GM19452 (cell line): ENCODE measurements around the gene ARMH4.

Experiments used
- ATAC-seq: cut with Tn5 transposase; IDR thresholded peaks from one replicate; pipeline ENCODE4 v1.9.1; 2021; ENCODE audit not compliant: unreplicated experiment

ARMH4 gene

GRCh38 chr14:58060077-58060476 is 91.9 kb downstream of the ARMH4 start:
- ATAC-seq, result no peak

DNA sequence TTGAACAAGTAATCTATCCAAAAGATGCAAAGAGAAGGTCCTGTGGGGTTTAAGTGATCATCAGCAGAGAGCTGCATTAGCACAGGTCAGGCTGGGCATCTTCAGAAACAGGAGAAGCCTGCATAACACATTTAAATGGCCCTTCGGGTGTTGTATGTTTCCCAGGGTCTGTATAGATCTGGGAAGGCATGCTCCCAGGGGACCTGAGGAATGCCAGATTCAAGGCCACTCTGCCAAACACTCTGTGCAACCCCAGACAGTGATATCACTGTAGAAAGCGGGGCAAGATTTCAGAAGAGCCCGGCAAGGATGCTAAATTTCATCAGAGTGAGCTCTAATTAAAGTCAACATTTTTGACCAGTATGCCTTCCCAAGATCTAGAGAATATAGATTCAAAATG is 92.9 kb downstream of the ARMH4 start:
- ATAC-seq, result no peak

DNA sequence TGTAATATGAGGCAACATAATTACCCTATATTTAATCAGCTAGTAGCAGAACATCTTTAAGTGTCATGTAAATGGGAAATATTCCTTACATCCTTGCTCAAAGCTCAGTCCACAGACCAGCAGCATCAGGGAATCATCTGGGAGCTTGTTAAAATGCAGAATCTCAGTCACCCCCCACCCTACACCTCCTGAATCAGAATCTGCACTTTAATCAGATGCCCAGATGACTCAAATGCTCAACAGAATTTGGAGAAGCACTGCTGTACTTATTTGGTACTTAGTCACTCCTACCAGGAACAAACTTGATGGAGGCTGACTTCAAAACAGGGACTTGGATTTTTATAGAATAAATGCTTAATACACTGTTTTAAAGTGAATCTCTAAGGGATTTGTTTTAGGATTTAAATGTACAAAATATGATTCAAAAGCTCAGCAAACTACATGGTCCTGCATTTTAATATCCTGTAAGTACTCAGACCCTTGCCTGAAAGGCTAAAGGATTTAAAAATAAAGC is 96.5 kb downstream of the ARMH4 start:
- no peak for ATAC-seq

DNA sequence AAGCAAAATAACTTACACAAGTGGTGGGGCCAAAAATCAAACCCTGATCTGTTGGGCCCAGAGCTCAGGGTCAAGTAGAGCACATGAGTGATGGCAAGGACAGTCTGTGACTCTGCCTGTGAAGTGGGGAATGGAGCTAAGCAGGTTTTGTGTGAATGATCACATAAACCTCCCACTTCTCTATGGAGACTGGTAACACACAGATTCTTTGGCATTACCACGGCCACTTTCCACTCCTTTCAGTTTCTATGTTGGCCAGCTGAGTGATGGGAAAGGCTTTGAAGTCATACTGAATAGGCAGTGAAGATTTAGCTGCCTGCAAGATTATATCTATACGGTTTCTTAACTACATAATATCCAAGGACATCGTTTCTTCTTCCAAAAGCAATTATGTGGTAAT is 97.9 kb downstream of the ARMH4 start:
- ATAC-seq, result no peak

GRCh38 chr14:58048219-58048618 is 103.8 kb downstream of the ARMH4 start:
- ATAC-seq, result no peak

GRCh38 chr14:58027904-58028303 is 124.1 kb downstream of the ARMH4 start:
- no peak for ATAC-seq

- no peak for ATAC-seq
These were observed 125.0 kb downstream of the ARMH4 start for GRCh38 chr14:58026967-58027366.

DNA sequence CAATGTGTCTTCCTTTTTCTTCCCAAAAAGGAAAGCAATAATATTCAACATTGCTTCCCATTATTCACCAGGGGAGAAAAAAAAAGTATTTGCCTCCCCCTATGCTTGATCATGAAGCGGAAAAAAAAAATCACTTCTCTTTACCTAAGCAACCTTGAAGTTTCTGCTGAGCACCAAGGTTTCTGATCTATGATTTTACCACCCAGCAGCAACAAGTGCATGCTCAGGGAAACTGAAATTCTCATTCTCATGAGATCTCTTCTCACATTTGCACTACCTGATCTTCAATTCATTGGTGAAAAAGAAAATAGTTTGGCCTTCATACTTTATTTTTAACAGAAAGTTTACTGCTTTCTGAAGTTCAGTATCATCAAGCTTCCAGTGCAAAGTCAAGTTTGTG is 125.8 kb downstream of the ARMH4 start:
- ATAC-seq, result no peak

GRCh38 chr14:58014778-58015177 is 137.2 kb downstream of the ARMH4 start:
- ATAC-seq, result no peak

DNA sequence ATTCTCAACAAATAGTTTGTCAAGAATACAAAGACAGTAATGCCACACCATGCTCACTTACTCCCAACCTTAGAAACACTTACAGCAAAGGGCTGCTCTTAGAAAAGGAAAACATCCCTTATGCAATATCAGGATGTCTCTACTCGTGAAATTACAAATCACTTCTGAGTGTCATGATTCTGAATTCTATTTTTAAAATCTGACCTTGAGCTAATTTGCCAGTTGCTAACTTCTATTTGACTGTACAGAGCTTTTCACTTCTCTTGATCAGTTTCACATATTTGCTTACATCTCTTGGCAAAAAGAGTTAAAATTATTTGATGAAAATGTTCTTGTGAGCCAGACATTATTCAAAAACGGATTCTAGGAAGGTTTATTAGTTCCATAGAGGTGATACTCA is 149.4 kb downstream of the ARMH4 start:
- no peak for ATAC-seq

GRCh38 chr14:57999979-58000378 is 152.0 kb downstream of the ARMH4 start:
- no peak for ATAC-seq

- no peak for ATAC-seq
These were observed 152.5 kb downstream of the ARMH4 start for GRCh38 chr14:57999471-57999870.

DNA sequence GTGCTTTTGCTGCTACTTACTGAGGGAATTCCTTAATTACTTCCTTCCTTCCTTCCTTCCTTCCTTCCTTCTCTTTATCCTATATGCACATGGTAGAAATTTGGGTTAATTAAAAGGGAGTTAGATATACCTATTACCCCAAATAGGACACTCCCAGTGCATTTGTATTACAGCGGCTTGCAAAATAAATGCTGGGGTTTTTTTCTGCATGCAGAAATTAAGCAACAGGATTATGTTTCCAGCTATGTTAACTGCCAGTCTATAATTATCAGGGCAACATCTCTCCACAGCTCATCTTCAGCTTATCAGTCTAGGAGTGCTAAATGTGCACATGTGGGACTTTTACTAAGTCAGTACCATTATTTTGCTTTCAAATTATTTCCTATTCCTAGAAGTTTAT is 153.2 kb downstream of the ARMH4 start:
- no peak for ATAC-seq

DNA sequence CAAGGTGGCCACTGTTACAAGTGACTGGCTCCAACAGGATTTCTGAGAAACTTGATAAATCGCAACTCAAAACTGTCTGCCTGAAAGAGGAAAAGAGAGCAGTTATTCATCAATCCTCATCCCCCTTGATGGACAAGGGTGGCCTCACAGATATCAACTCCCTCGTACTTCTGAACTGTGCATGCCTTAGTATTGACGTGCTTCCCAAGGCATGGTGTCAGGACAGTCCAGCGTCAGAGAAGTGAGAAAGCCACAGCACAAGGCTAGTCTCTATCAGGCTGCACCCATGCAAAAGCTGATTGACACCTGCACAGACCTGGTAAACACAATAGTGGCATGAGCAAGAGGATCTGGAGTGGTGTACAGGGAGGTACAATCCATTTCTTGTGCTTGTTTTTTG is 160.7 kb downstream of the ARMH4 start:
- no peak for ATAC-seq

- no peak for ATAC-seq
These were observed 163.6 kb downstream of the ARMH4 start for GRCh38 chr14:57988445-57988844.

GRCh38 chr14:57987596-57988300 is 164.3 kb downstream of the ARMH4 start:
- ATAC-seq, result no peak

GRCh38 chr14:57987051-57987450 is 165.0 kb downstream of the ARMH4 start:
- ATAC-seq, result no peak

GRCh38 chr14:57982804-57983634 is 169.0 kb downstream of the ARMH4 start:
- ATAC-seq, result no peak

DNA sequence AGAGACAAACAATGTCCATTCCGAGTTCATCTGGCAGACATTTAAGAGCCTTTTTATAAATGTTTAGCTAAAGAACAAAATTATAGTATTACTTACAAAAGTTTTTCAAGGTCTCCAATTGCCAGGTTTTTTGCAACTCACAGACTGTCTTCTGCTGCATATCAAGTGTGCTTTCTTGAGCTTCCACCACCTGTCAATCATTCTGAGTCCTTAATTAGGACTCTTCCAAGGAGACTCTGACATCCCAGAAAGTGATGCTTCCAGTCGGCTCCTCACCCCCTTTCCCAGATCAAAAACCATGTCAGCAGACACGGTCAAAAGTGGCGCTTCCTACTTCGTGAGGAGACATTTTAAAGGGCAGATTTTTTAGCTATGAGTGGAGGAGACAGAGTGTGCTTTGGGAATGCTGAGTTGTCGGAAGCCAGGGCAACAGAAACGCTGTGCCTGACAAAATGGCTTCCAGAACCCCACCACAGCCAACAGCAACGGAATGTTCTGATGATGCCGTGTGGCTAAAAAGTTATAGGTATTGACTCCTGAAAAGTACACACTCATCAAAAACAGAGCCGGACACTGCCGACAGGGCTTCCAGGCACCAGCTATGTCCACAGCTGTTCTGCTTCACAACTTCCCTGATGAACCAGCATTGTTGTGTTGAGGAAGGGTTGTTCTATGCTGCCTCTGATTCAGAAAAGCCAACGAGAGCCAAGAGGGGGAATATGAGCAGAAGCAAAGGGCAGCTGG is 170.0 kb downstream of the ARMH4 start:
- no peak for ATAC-seq

GRCh38 chr14:57979376-57980048 is 172.5 kb downstream of the ARMH4 start:
- ATAC-seq, result no peak

- ATAC-seq, result no peak
These were observed 175.3 kb downstream of the ARMH4 start for GRCh38 chr14:57976701-57977100.
